ENCODE results near the gene VSIG10L2. TPM values are rescaled to one million over a fixed set of nuclear protein-coding genes. Genes with fewer than 3 reads are reported as not detected.

The VSIG10L2 gene
- polyA plus RNA-seq, 2 of the 4 experiments (the other 2 are of a cell fraction): not detected

DNA sequence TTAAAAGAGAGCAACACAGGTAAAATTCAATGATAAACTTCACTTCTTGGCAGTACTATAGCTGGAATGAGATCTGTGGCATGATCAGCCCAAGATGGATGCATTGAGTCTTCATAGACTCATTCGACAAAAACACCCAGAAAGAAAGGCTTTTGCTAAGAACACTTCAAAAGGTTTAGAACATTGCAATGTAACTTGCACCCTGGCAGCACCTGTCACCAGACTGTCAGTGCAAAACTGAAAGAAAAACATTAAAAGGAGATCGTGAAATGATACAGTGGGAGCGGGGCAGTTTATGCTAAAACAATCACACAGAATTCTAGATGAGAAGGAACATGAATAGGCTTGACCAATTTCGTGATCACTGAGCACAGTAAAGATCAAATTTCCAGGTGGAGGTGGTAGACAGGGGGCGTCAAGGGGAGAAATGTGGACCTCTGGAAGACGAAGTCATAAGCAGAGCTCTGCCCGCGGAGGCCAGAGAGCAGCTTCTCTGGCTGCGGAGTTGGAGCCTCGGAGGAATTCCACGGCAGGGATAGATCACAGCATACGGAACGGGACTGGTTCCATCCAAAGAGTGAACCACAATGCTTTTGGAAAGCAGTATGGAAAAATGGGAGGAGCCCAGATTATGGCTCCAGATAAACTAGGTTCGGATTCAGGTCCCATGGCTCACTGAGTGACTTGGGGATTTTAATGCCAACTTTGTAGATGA lies 11.9 kb downstream of the VSIG10L2 start:
- peaks cover 2% of the 10 kb centered on the region; the same call in 2 of the 3 replicates for H3K9me3 ChIP-seq
- H3K4me3 ChIP-seq: no peak overlapping the region
- ChIA-PET POLR2A (no interaction called here), CTCF (no interaction called here)
- H3K27ac ChIP-seq: no peak overlapping the region
- no peak overlapping the region for H3K4me2 ChIP-seq
- no peaks in the 10 kb centered on the region for H3K4me1 ChIP-seq
- FAIRE-seq (no peak), DNase-seq (ENCODE audit: low read depth in 1 of 2, low spot score in 1 of 2) (no peak), ATAC-seq (no peak)
- TF ChIP-seq CBX2 (IDR thresholded peaks at IDR 0.05; ENCODE audit: borderline replicate concordance, low read depth) (no peak), ZC3H11A (IDR thresholded peaks at IDR 0.05) (no peak), POLR2AphosphoS2 (conservative IDR thresholded peaks at IDR 0.05; ENCODE audit: low read length) (no peak), CEBPB (IDR thresholded peaks at IDR 0.05) (no peak), HOXB5 (CRISPR knock-in tag; IDR thresholded peaks at IDR 0.05) (no peak), HDAC2 (IDR thresholded peaks at IDR 0.05) (no peak), RCOR1 (IDR thresholded peaks at IDR 0.05; ENCODE audit: low read depth, low read length) (no peak), NFE2L2 (conservative IDR thresholded peaks at IDR 0.05; ENCODE audit: low read length) (no peak), SMC3 (IDR thresholded peaks at IDR 0.05) (no peak), NPAS2 (CRISPR knock-in tag; IDR thresholded peaks at IDR 0.05; ENCODE audit: borderline replicate concordance) (no peak)
- TF ChIP-seq, protein P1, sequence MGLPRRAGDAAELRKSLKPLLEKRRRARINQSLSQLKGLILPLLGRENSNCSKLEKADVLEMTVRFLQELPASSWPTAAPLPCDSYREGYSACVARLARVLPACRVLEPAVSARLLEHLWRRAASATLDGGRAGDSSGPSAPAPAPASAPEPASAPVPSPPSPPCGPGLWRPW (IDR thresholded peaks at IDR 0.05): no peak
- TF ChIP-seq, protein P2, sequence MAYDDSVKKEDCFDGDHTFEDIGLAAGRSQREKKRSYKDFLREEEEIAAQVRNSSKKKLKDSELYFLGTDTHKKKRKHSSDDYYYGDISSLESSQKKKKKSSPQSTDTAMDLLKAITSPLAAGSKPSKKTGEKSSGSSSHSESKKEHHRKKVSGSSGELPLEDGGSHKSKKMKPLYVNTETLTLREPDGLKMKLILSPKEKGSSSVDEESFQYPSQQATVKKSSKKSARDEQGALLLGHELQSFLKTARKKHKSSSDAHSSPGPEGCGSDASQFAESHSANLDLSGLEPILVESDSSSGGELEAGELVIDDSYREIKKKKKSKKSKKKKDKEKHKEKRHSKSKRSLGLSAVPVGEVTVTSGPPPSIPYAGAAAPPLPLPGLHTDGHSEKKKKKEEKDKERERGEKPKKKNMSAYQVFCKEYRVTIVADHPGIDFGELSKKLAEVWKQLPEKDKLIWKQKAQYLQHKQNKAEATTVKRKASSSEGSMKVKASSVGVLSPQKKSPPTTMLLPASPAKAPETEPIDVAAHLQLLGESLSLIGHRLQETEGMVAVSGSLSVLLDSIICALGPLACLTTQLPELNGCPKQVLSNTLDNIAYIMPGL (CRISPR knock-in tag; IDR thresholded peaks at IDR 0.05; ENCODE audit: borderline replicate concordance): no peak
- WGBS (ENCODE audit: missing lambda C conversion rate): 79% methylated on average over 14 of the region's 14 CpGs

DNA sequence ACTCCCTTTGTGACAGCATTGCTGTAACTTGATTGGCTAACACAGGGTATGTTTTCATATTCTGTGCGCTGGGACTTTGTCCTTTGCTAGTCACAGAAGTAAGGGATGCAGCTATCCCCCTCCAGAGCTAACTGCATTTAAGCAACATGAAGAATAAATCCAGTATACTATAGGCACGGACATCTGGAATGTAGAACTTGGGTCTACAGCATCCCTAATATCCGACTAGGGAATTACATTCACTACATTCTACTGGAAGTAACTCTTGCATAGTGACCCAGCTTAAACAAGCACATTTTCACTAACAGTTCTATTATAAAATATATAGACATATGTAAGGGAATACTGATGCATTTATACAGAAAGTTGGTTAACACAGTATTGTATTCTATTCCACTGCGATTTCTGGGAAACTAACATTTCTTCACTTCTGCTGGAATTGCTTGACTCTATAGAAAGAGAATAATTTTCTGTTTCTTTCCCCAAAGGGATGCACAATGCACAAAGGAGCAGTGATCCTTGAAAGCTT lies 13.1 kb downstream of the VSIG10L2 start:
- no peak for TF ChIP-seq HOXB13 (CRISPR knock-in tag; IDR thresholded peaks at IDR 0.05; ENCODE audit: low read depth)
- TF ChIP-seq, protein P3, sequence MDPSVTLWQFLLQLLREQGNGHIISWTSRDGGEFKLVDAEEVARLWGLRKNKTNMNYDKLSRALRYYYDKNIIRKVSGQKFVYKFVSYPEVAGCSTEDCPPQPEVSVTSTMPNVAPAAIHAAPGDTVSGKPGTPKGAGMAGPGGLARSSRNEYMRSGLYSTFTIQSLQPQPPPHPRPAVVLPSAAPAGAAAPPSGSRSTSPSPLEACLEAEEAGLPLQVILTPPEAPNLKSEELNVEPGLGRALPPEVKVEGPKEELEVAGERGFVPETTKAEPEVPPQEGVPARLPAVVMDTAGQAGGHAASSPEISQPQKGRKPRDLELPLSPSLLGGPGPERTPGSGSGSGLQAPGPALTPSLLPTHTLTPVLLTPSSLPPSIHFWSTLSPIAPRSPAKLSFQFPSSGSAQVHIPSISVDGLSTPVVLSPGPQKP (IDR thresholded peaks at IDR 0.05; ENCODE audit: low read depth, low read length): no peak
- Histone ChIP-seq H3K9me3 (peaks cover 6% of the 10 kb centered on the region; the same call in 2 of the 3 replicates), H3K4me1 (no peaks in the 10 kb centered on the region), H3K27ac (no peak overlapping the region), H3K4me3 (no peak overlapping the region), H3K4me2 (no peak overlapping the region)
- ChIA-PET CTCF (interaction anchor here (0.7 kb wide), 1 partner anchor 149 kb away, joined by 3 read pairs; no protein-coding TSS in a partner anchor), POLR2A (no interaction called here)
- DNase-seq (ENCODE audit: low read depth in 1 of 2, low spot score in 1 of 2) (no peak), FAIRE-seq (no peak), ATAC-seq (no peak)
- 83% methylated on average over 4 of the region's 4 CpGs for WGBS (ENCODE audit: missing lambda C conversion rate)

DNA sequence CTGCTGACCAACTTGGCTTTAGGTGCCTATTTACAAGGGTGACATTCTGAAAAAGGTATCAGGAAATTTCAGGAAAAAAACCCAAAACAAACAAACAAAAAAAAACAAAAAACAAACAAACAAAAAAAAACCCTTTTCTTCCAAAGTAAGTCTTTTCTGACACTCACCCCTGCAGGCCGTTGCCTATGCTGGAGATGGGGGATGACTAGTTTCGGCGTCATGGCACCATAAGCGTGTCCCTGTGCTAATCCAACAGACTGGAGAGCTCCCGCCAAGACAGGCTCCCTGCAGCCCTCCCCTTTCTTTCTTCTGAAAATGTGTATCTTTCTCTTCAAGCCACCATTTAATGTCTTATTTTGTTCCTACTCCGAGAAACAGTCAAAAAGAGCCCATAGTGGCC lies 13.7 kb downstream of the VSIG10L2 start:
- 86% methylated on average over 6 of the region's 6 CpGs for whole genome bisulfite sequencing (ENCODE audit: missing lambda C conversion rate)
- CTCF ChIA-PET: interaction anchor here (0.7 kb wide), 1 partner anchor 148 kb away, joined by 3 read pairs; no protein-coding TSS in a partner anchor
- Histone ChIP-seq H3K4me1 (no peaks in the 10 kb centered on the region), H3K27ac (no peak overlapping the region), H3K4me2 (no peak overlapping the region), H3K4me3 (no peak overlapping the region), H3K9me3 (peaks cover 6% of the 10 kb centered on the region; the same call in 2 of the 3 replicates)
- POLR2A ChIA-PET: no interaction called here
- ATAC-seq: no peak
- TF ChIP-seq NFE2L2 (conservative IDR thresholded peaks at IDR 0.05; ENCODE audit: low read length) (no peak), ZSCAN20 (CRISPR knock-in tag; IDR thresholded peaks at IDR 0.05) (no peak), RNF2 (IDR thresholded peaks at IDR 0.05; ENCODE audit: borderline replicate concordance, low read depth) (no peak), CHD2 (IDR thresholded peaks at IDR 0.05; ENCODE audit: low read length, partially characterized antibody) (no peak), ESRRA (IDR thresholded peaks at IDR 0.05; ENCODE audit: borderline replicate concordance, low read length) (no peak), TP53 (CRISPR knock-in tag; IDR thresholded peaks at IDR 0.05) (no peak), GATA3 (IDR thresholded peaks at IDR 0.05; ENCODE audit: borderline replicate concordance) (no peak), FOSL2 (IDR thresholded peaks at IDR 0.05) (no peak), FOSL2 (CRISPR knock-in tag; IDR thresholded peaks at IDR 0.05) (no peak), FOSB (CRISPR knock-in tag; IDR thresholded peaks at IDR 0.05) (no peak)
- TF ChIP-seq, protein P4, sequence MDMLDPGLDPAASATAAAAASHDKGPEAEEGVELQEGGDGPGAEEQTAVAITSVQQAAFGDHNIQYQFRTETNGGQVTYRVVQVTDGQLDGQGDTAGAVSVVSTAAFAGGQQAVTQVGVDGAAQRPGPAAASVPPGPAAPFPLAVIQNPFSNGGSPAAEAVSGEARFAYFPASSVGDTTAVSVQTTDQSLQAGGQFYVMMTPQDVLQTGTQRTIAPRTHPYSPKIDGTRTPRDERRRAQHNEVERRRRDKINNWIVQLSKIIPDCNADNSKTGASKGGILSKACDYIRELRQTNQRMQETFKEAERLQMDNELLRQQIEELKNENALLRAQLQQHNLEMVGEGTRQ (IDR thresholded peaks at IDR 0.05): no peak
- TF ChIP-seq, protein P1 (IDR thresholded peaks at IDR 0.05): no peak
- no peak for DNase-seq (ENCODE audit: low read depth in 1 of 2, low spot score in 1 of 2)
- FAIRE-seq: no peak
